HCT116 (cell line): Measurements from ENCODE around the gene KRTAP5-9. TPM values are rescaled to one million over a fixed set of nuclear protein-coding genes. Genes with fewer than 3 reads are reported as not detected.

Experiments used
- ATAC-seq: fragments of 200-7000 bp; cut with Tn5 transposase; 2 replicates; pipeline ENCODE4 v1.9.1; 2020; ENCODE audit warnings: mild to moderate bottlenecking, moderate library complexity
- BruUV-seq: library from RNA; stranded (reverse); fragments of 400-500 nt; replicated peaks from 2 replicates; lab custom pipeline; 2021; lab: Mats Ljungman, UMichigan
- CTCF ChIA-PET: fragments of 300-600 bp; sonication (Branson Sonifier 250); formaldehyde crosslinking; loops from one replicate; lab custom pipeline; 2021; ENCODE audit warnings: antibody characterized with exemption; lab: Charles Lee
- POLR2A ChIA-PET: fragments of 300-600, 350-600 bp; sonication (Branson Sonifier 250); formaldehyde crosslinking; loops from one replicate; lab custom pipeline; 2021; ENCODE audit warnings: antibody characterized with exemption; lab: Charles Lee
- RAD21 ChIA-PET, 2 experiments: fragments of 300-600 bp; sonication (Branson Sonifier 250); formaldehyde crosslinking; loops; one replicate each; lab custom pipeline; 2023; ENCODE audit warnings: low total read pairs in 2 of 2; ENCODE audit not compliant: uncharacterized antibody in 2 of 2, unreplicated experiment in 2 of 2, low non-redundant PET in 1 of 2; lab: Charles Lee
- DNase-seq: peaks from one replicate; pipeline ENCODE4 v3.0.0-alpha.2; 2010; ENCODE audit warnings: low read depth, low spot score
- H2AFZ ChIP-seq: fragments of 200-600 bp; shearing (Covaris generic), sonication (generic); 2 replicates; pipeline ENCODE4 v1.6.1; 2017; ENCODE audit warnings: low read depth, mixed run types, mixed read lengths, antibody characterized with exemption, low read length; ENCODE audit not compliant: poor library complexity, severe bottlenecking
- H3K27ac ChIP-seq: 2 replicates; pipeline ENCODE4 v1.5.1; 2012; ENCODE audit warnings: low read depth, low read length
- H3K27me3 ChIP-seq: fragments of 200-600 bp; sonication (generic); 2 replicates; pipeline ENCODE4 v1.6.1; 2016; ENCODE audit warnings: mixed run types, low read length, mixed read lengths; ENCODE audit not compliant: insufficient read depth
- H3K36me3 ChIP-seq, 2 experiments: fragments of 200-500 bp in 1 of 2; fragments of 200-600 bp in 1 of 2; sonication (Bioruptor generic) in 1 of 2; sonication (generic) in 1 of 2; 2 replicates each; pipeline versions ENCODE4 v1.5.1 to v1.6.1; 2014 to 2016; ENCODE audit warnings: low read length in 2 of 2, inconsistent platforms in 1 of 2, mixed read lengths in 1 of 2, mixed run types in 1 of 2; ENCODE audit not compliant: insufficient read depth in 2 of 2, control insufficient read depth in 1 of 2
- H3K4me1 ChIP-seq, 2 experiments: fragments of 200-600 bp in 1 of 2; sonication (generic) in 1 of 2; 2 replicates each; pipeline versions ENCODE4 v1.5.1 to v1.6.1; 2012 to 2017; ENCODE audit warnings: low read length in 2 of 2, inconsistent platforms in 1 of 2, mild to moderate bottlenecking in 1 of 2, mixed read lengths in 1 of 2, mixed run types in 1 of 2, moderate library complexity in 1 of 2; ENCODE audit not compliant: insufficient read depth in 2 of 2, control insufficient read depth in 1 of 2
- H3K4me2 ChIP-seq: fragments of 200-600 bp; sonication (generic); 2 replicates; pipeline ENCODE4 v1.6.1; 2017; ENCODE audit warnings: mixed run types, low read length, mixed read lengths
- H3K4me3 ChIP-seq, 2 experiments: fragments of 200-600 bp in 1 of 2; sonication (generic) in 1 of 2; replicated peaks in 1 of 2; 2 replicates each; pipeline ENCODE4 v1.5.1; 2011 to 2016; ENCODE audit warnings: low read length in 2 of 2, control low read depth in 1 of 2, low read depth in 1 of 2, mild to moderate bottlenecking in 1 of 2, mixed read lengths in 1 of 2, mixed run types in 1 of 2
- H3K79me2 ChIP-seq: fragments of 200-600 bp; sonication (generic); 2 replicates; pipeline ENCODE4 v1.6.1; 2017; ENCODE audit warnings: mild to moderate bottlenecking, mixed run types, low read length, moderate library complexity, mixed read lengths; ENCODE audit not compliant: insufficient read depth
- H3K9ac ChIP-seq: fragments of 200-600 bp; sonication (generic); 2 replicates; pipeline ENCODE4 v1.6.1; 2016; ENCODE audit warnings: low read length, mixed read lengths
- H3K9me2 ChIP-seq: fragments of 200-600 bp; sonication (generic), shearing (Covaris generic); 2 replicates; pipeline ENCODE4 v1.6.1; 2017; ENCODE audit warnings: mixed run types, mild to moderate bottlenecking, moderate library complexity; ENCODE audit not compliant: insufficient read depth
- H3K9me3 ChIP-seq, 2 experiments: fragments of 200-500 bp in 1 of 2; fragments of 200-600 bp in 1 of 2; sonication (Bioruptor generic) in 1 of 2; sonication (generic) in 1 of 2; 2 replicates each; pipeline ENCODE4 v1.6.1; 2014 to 2017; ENCODE audit warnings: low read length in 2 of 2, mixed read lengths in 2 of 2, inconsistent platforms in 1 of 2, low read depth in 1 of 2, mild to moderate bottlenecking in 1 of 2, mixed run types in 1 of 2, moderate library complexity in 1 of 2; ENCODE audit not compliant: control insufficient read depth in 1 of 2, insufficient read depth in 1 of 2
- H4K20me1 ChIP-seq: fragments of 200-600 bp; sonication (generic), shearing (Covaris generic); 2 replicates; pipeline ENCODE4 v1.6.1; 2017; ENCODE audit warnings: mixed run types, mild to moderate bottlenecking, moderate library complexity; ENCODE audit not compliant: insufficient read depth
- ATF3 ChIP-seq: IDR thresholded peaks from 2 replicates; pipeline ENCODE4 v1.6.1; 2012
- CBX3 ChIP-seq: IDR thresholded peaks from 2 replicates; pipeline ENCODE4 v1.6.1; 2012; ENCODE audit warnings: low read depth
- CEBPB ChIP-seq: IDR thresholded peaks from 2 replicates; pipeline ENCODE4 v1.6.1; 2012; ENCODE audit warnings: low read depth
- EGR1 ChIP-seq: IDR thresholded peaks from 2 replicates; pipeline ENCODE4 v1.6.1; 2012; ENCODE audit warnings: low read depth
- ELF1 ChIP-seq: IDR thresholded peaks from 2 replicates; pipeline ENCODE4 v1.6.1; 2012; ENCODE audit warnings: low read depth, borderline replicate concordance
- EZH2 ChIP-seq: fragments of 200-600 bp; sonication (generic); IDR thresholded peaks from 2 replicates; pipeline ENCODE4 v1.6.1; 2017; ENCODE audit warnings: antibody characterized with exemption, mixed run types
- EZH2phosphoT487 ChIP-seq: fragments of 200-600 bp; IDR thresholded peaks from 2 replicates; pipeline ENCODE4 v1.6.1; 2018; ENCODE audit warnings: antibody characterized with exemption, borderline replicate concordance
- FOSL1 ChIP-seq: IDR thresholded peaks from 2 replicates; pipeline ENCODE4 v1.6.1; 2012; ENCODE audit warnings: low read depth
- MAX ChIP-seq: IDR thresholded peaks from 2 replicates; pipeline ENCODE4 v1.6.1; 2012
- POLR2A ChIP-seq: IDR thresholded peaks from 2 replicates; pipeline ENCODE4 v1.7.0; 2011; ENCODE audit warnings: borderline replicate concordance; ENCODE audit not compliant: insufficient read depth, insufficient read length; ENCODE audit errors: extremely low read depth
- RAD21 ChIP-seq: IDR thresholded peaks from 2 replicates; pipeline ENCODE4 v1.6.1; 2012; ENCODE audit warnings: low read depth, mild to moderate bottlenecking
- REST ChIP-seq: IDR thresholded peaks from 2 replicates; pipeline ENCODE4 v1.6.1; 2012; ENCODE audit warnings: low read depth
- SIN3A ChIP-seq: IDR thresholded peaks from 2 replicates; pipeline ENCODE4 v1.6.1; 2012; ENCODE audit warnings: low read depth
- SP1 ChIP-seq: IDR thresholded peaks from 2 replicates; pipeline ENCODE4 v1.6.1; 2012; ENCODE audit warnings: low read depth
- SRF ChIP-seq: IDR thresholded peaks from 2 replicates; pipeline ENCODE4 v1.6.1; 2012; ENCODE audit warnings: low read depth
- YY1 ChIP-seq: IDR thresholded peaks from 2 replicates; pipeline ENCODE4 v1.6.1; 2011; ENCODE audit warnings: low read length, low read depth, moderate library complexity, mild to moderate bottlenecking; ENCODE audit not compliant: insufficient replicate concordance; ENCODE audit errors: extremely low read depth
- ZFX ChIP-seq: fragments of 450-650 bp; IDR thresholded peaks from 2 replicates; pipeline ENCODE4 v1.6.1; 2017
- ZNF274 ChIP-seq: fragments of 200-500 bp; sonication (Bioruptor generic); IDR thresholded peaks from 2 replicates; pipeline ENCODE4 v1.6.1; 2014; ENCODE audit warnings: mild to moderate bottlenecking, low read depth, low read length, inconsistent platforms
- intact Hi-C: fragments of 100-400 bp; cut with micrococcal nuclease; formaldehyde crosslinking; loops from 2 replicates; pipeline ENCODE4 v1.10.0; 2022
- total RNA-seq: library from RNA; stranded (reverse); gene quantifications from one replicate; pipeline ENCODE4 v1.2.1, GENCODE V29; 2021; ENCODE audit not compliant: unreplicated experiment
- TF ChIP-seq, protein P1 (sequence below), 3 experiments: fragments of 200-600 bp in 1 of 3; sonication (generic) in 1 of 3; IDR thresholded peaks in 2 of 3; conservative IDR thresholded peaks in 1 of 3; 2 replicates each; pipeline ENCODE4 v1.5.1; 2012 to 2017; ENCODE audit warnings: low read depth in 2 of 3, low read length in 2 of 3, antibody characterized with exemption in 1 of 3, borderline replicate concordance in 1 of 3, control low read depth in 1 of 3, mild to moderate bottlenecking in 1 of 3, mixed read lengths in 1 of 3, mixed run types in 1 of 3, moderate library complexity in 1 of 3; ENCODE audit not compliant: insufficient read depth in 1 of 3

KRTAP5-9 gene
- total RNA-seq, 1 experiment from 2014 or later = 0.27 TPM

GRCh38 chr11:71575723-71576424 lies 27.7 kb downstream of the KRTAP5-9 start:
- DNase-seq (no peak), ATAC-seq (no peak)
- H3K9me3 ChIP-seq = no peaks in the 10 kb centered on the region
- H3K9me2 ChIP-seq = no peaks in the 10 kb centered on the region
- no peak overlapping the region for H3K9ac ChIP-seq
- no peaks in the 10 kb centered on the region for H3K79me2 ChIP-seq
- no TSS peak for BruUV-seq
- no peaks in the 10 kb centered on the region for H4K20me1 ChIP-seq
- H3K27me3 ChIP-seq = peaks cover 7% of the 10 kb centered on the region; the same call in 1 of the 2 replicates
- no peak overlapping the region for H2AFZ ChIP-seq
- no peaks in the 10 kb centered on the region for H3K36me3 ChIP-seq
- H3K4me2 ChIP-seq = no peak overlapping the region
- intact Hi-C loops = no loop called here
- ChIA-PET RAD21 (no interaction called here), CTCF (interaction anchor here (1.4 kb wide), 1 partner anchor 12 kb away, joined by 4 read pairs; no protein-coding TSS in a partner anchor)
- TF ChIP-seq SIN3A = no peak
- TF ChIP-seq SP1 = no peak
- TF ChIP-seq, protein P1, sequence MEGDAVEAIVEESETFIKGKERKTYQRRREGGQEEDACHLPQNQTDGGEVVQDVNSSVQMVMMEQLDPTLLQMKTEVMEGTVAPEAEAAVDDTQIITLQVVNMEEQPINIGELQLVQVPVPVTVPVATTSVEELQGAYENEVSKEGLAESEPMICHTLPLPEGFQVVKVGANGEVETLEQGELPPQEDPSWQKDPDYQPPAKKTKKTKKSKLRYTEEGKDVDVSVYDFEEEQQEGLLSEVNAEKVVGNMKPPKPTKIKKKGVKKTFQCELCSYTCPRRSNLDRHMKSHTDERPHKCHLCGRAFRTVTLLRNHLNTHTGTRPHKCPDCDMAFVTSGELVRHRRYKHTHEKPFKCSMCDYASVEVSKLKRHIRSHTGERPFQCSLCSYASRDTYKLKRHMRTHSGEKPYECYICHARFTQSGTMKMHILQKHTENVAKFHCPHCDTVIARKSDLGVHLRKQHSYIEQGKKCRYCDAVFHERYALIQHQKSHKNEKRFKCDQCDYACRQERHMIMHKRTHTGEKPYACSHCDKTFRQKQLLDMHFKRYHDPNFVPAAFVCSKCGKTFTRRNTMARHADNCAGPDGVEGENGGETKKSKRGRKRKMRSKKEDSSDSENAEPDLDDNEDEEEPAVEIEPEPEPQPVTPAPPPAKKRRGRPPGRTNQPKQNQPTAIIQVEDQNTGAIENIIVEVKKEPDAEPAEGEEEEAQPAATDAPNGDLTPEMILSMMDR (IDR thresholded peaks at IDR 0.05 in 2 of 3, conservative IDR thresholded peaks at IDR 0.05 in 1 of 3; ENCODE audit: borderline replicate concordance in 1 of 3, insufficient read depth in 1 of 3, low read depth in 2 of 3, low read length in 2 of 3) = no peak
- TF ChIP-seq SRF = no peak
- TF ChIP-seq CBX3 = no peak
- no peak for TF ChIP-seq ZNF274
- TF ChIP-seq EZH2 = no peak
- no peak for TF ChIP-seq RAD21
- no peak for TF ChIP-seq ZFX
- no peak for TF ChIP-seq EGR1
- no peak for TF ChIP-seq FOSL1
- TF ChIP-seq MAX = no peak
- TF ChIP-seq ELF1 = no peak
- no peak for TF ChIP-seq YY1
- TF ChIP-seq CEBPB = no peak
- no peak for TF ChIP-seq EZH2phosphoT487
- no peak for TF ChIP-seq REST
- TF ChIP-seq POLR2A = no peak
- TF ChIP-seq ATF3 = no peak
- TF ChIP-seq, all 23 proteins: peak for 0
- Histone ChIP-seq H3K27ac (no peak overlapping the region), H3K4me3 (no peak overlapping the region), H3K4me1 (peaks cover 0 to 4% of the 10 kb centered on the region in 2 experiments; a peak in 1 of 4 replicates)
- POLR2A ChIA-PET = no interaction called here
